COLO668 (cell line): ENCODE data around the gene TNRC6C.

Source experiments
- DNase-seq: peaks from one replicate; lab custom pipeline; 2025; ENCODE audit not compliant: unreplicated experiment; lab: John Stamatoyannopoulos, UW

TNRC6C gene

GRCh38 chr17:78124081-78124835, 165.8 kb downstream of the TNRC6C start:
- no peak for DNase-seq

GRCh38 chr17:78124836-78125137, 166.3 kb downstream of the TNRC6C start:
- DNase-seq: no peak

GRCh38 chr17:78125138-78125913, 166.8 kb downstream of the TNRC6C start:
- DNase-seq: no peak

- DNase-seq: no peak
Observed at GRCh38 chr17:78125976-78126894, 167.7 kb downstream of the TNRC6C start.

- DNase-seq: no peak
Observed at GRCh38 chr17:78126895-78127238, 168.4 kb downstream of the TNRC6C start.

- no peak for DNase-seq
Observed at GRCh38 chr17:78127239-78127887, 168.9 kb downstream of the TNRC6C start.

GRCh38 chr17:78127888-78128550, 169.5 kb downstream of the TNRC6C start:
- peak; percentile 13 for DNase-seq

GRCh38 chr17:78128551-78129350, 170.2 kb downstream of the TNRC6C start, which contains the start of gene TMC6:
Gene TMC6, minus strand, starts transcription at chr17:78128755. Its CDS starts 1,923 bp downstream, at chr17:78126832.
- DNase-seq: peak; percentile 46

GRCh38 chr17:78129351-78130089, 171.0 kb downstream of the TNRC6C start:
- DNase-seq: no peak

- DNase-seq: no peak
Observed at GRCh38 chr17:78130090-78130436, 171.6 kb downstream of the TNRC6C start.

GRCh38 chr17:78130437-78131101, 172.1 kb downstream of the TNRC6C start, which contains the start of gene TMC8:
Gene TMC8, plus strand, starts transcription at chr17:78130771. Its CDS starts 818 bp downstream, at chr17:78131589.
- no peak for DNase-seq

GRCh38 chr17:78131172-78132083, 172.9 kb downstream of the TNRC6C start:
- peak; percentile 13 for DNase-seq

- DNase-seq: peak; percentile 22
Observed at GRCh38 chr17:78132084-78132676, 173.7 kb downstream of the TNRC6C start.

- no peak for DNase-seq
Observed at GRCh38 chr17:78132767-78133178, 174.3 kb downstream of the TNRC6C start.

GRCh38 chr17:78133179-78133951, 174.9 kb downstream of the TNRC6C start:
- no peak for DNase-seq
